ENCODE measurements around the gene ASB18.

Gene ASB18

DNA sequence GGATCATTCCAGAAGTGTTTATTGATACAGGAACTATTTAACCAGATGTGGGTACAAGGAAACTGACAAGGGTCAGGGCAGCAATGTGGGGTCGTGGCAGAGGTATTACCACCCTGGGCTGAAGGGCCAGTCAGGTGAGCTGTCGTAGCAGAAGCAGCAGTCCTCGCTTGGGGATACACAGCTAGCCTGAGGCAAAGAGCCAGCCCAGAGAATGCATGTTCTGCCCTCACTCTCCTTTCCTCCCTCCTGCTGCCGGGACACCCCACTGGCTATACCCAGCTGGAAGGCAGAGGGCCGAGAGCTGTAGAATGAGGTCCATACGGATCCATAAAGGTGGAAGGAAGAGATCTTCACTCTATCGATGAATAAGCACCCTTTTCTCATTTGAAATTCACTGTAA, 63.8 kb downstream of the ASB18 start:
- no peak for DNase-seq

DNA sequence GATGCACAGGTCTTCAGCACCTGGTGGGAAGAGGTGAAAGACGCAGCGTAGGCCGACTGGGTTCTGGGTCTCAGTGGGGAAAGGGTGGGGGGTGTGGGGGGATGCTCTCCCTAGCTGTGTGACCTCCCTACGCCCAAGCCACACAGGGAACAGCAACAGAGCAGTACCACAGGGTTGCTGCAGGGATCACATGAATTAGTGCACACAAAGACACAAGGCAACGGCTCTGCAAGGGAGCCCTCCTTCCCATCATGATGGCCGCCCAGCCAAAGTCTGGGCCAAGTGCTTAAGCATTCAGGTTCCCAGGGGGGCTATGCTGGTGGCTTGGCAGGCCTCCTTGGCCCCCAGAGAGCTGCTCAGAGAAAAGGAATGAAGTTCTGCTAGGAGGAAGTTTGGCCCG, 67.8 kb downstream of the ASB18 start:
- no peak for DNase-seq

DNA sequence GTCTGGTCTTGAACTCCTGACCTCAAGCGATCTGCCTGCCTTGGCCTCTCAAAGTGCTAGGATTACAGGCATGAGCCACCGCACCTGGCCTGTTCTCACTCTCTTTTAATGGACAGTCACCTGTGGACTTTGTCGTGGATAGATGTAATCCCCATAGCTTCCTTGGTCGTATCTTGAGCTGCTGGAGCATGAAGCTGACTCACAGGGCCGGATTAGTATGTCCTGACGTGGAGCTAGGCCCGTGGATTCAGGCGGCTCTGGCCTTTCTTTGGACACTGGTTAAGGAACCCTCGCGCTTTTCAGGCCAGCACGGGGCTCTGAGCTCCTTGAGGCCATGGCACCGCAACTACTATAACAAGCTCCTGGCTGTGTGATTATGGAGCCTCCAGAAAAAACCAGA, 68.5 kb downstream of the ASB18 start:
- no peak for DNase-seq

DNA sequence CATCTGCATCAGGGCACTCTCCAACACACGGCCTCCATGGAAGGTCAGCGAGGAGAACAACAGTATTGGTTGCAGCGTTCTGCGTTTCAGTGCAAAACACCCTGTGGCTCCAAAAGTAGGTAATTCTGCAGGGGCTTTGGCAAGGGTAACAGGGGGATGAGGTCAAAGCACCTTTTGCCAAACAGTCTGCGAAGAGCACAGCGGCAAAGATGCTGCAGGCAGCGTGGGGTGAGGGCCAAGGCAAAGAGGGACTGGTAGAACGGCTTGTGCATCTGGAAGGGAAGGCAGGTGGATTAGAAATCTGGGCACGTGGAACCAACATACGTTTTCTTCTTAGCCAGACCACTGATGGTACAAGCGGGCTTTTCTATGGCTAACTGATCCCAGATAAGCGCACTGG, 69.4 kb downstream of the ASB18 start:
- no peak for DNase-seq

DNA sequence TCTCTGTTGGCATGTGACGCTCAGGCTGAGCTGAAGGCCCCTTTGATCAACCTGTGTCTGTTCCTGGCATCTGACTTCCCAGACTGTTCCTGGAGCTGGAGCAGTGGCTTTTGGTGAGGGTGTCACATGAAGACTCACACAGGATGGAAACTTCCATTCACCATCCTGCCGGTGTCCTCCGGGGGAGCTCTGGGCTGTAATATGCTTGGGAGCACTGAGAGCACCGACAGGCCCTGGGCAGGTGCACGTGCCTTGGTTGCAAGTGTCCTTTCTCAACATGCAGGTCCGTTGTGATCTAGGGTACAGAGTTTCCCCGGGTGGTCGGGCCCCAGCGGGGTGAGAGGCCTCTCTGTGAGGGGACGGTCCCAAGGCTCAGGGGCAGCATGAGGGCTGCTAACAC, 71.2 kb downstream of the ASB18 start:
- no peak for DNase-seq

DNA sequence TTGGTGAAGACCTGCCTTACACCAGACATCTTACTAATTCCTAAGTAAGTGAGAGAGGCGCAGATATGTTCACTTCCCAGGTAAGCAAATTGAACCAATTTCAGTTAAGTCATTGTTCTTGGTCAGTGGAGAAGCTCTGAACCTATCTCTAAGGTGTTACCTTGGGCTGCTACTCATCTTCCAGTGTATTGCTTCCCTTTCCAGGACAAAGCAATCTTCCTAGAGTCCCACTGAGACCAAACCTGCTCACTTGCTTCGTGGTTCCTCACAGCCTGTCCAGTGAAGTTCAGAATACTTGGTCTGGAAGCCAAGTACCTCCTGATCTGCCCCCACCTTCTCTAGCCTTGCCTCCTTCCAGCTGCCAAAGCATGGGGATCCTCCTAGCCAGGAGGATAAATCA, 73.5 kb downstream of the ASB18 start:
- no peak for DNase-seq

DNA sequence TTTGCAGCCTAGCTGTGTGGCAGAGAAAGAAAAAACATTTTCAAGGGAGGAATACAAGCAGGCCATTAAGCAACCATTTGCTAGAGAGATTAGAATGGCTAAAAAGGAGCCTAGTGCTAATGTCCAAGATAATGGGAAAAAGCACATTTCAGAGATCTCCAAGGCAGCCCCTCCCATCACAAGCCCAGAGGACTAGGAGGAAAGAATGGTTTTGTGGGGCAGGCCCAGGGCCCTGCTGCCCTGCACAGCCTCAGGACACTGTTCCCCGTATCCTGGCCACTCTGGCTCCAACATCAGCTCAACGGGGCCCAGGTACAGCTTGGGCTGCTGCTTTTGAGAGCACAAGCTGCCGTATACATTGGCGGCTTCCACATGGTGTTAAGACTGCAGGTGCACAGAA, 79.5 kb downstream of the ASB18 start:
- DNase-seq: no peak

DNA sequence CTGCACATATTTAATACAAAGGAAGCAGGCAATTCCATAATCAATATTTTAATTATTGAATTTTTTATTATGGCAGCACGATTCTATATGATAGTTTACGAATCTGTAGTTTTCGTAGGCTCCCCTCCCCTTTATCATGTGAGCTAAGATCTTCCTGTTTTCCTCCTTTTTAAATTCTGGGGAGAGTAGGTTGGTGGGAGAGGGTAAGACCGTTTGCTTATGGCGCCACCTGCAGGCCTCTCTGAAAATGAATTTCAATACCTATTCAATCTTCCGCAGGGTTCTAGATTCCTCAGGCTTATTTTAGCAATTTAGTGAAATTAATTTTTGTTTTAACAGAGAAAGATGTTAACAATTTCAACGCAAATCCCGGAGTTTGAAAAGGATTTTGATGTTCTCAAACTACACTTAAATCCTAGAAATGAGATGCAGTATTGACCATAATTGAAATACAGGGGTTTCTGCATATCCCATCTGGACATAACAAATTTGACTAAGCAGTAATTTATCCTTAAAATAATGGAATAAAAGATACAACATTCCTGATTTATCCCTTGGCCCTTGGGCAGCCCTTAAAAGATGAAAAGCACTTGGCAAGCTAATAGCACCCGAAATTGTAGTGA, 83.3 kb downstream of the ASB18 start:
- DNase-seq: no peak

DNA sequence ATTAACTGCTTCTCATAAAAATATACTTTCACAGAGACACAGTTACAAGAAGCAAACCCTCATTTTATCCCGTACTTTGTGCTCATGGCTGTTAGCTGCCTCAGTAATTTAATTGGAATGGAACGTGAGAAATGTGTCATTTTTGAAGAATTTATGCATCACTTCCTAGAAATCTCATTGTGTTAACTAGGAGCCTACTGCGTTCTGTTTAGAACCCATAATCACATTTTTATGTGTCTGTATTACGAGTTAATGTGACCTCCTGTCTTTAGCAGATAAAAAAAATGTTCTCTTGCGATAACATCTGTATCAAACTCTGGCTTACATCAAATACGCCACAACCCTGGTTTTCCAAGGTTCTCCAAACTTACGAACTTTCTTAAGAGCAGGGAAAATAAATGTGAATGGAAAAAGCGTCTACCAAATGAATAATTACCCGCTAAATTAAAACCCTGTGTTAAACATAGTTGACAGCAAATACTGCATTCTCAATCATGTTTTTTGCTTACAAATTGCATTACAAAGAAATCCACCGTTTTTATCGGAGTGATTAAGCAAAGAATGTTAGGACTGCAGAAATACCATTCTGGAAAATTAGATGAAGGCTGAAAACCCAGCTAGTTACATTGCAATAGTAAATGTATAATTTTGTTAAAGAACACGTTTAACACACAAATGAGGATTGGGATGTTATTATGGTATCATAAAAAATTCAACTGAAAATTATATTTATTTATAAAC, 84.0 kb downstream of the ASB18 start:
- no peak for DNase-seq

DNA sequence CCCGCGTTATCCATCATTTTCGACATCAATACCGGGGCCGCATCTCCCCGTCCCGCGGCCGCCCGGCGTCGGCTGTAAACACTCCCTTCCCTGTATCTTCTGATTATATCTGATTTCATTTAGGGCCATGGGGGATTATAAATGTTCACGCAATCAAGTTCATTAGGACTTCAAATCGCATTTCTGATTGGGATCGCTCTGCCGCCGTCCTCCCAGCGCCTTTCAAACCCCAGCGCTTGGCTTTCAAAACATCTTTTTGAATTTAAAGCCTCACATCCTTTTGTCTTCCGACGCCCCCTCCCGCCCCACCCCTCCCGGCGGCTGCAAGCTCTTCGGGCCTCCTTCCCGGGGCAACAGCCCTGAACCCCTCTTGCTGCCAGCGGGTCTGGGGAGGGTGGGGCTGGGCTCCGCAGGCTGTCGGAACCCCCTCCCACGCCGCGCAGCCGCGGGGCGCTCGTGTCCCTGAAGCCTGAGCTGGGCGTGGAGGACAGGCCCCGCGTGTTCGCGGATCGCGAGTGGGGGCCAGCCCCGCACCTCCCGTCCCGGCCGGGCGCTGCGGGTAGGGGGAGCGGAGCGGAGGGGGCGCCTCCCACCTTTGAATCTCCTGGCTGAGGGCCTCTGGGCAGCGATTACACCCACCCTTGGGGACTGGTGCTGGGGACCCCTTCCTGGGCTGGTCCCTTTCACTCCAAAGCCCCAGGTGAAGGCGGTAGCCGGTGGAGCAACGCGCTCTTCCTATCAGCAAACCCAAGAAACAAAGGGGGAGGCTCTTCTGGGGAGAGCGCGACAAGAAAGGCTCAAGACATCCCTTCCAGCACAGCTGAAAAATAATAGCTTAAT, 84.8 kb downstream of the ASB18 start:
- DNase-seq: no peak

DNA sequence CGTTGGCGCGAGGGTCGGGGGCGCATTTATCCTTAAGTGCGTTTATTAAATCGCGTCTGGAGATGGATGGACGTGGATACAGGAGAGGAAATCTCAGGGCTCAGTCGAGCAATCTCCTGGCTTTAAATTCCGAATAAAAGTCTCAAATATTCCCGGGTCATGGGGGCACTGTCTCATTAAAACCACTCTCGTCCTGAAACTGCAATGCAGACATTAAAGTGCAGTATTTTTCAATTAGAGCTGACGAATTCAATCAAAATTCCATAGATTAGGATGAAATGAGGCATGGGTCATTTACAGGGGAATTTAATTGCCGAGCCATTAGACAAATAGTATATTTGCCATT, 85.3 kb downstream of the ASB18 start:
- DNase-seq: no peak

DNA sequence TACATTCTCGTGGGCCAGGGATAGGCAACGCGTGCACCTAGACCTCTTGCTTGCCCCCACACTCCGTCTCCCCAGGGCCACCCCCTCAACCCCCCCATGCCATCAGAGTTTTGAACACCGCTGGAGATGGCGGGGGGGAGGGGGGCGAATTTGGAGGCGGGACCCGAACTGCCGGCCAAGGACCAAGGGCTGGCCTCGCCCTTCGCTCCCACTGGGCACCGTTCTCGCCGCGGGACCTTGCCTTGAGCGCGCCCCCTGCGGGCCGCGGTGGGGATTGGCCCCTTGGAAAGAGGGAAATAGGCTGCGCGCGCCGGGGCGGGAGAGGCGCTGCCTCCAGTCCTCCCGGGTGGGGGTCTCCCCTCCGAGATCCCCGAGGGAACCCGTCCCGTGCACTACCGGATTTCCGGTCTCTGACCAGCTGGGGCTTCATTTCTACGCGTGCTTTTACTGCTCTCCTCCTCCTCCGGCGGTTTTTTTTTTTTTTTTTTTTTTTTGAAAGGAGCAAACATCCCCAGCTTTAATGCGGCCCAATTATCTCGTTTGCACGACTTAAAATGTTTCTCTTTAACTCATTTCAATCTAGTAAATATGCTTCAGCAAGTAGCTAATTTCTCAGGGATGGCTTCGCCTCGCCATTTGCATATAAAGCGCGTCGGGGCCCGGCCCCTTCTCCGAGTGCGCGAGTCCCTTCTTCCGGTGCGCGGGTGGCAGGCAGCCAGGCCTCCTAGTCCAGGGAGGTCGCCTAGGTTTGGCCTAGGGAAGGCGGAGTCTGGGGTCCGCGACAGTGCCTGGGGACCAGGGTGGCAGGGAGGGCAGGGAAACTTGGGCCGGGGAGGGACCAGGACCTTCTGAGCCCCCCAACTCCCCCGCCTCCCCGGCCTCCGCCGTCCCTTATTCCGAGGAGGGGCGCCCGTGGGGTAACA, 86.0 kb downstream of the ASB18 start:
- DNase-seq: no peak

DNA sequence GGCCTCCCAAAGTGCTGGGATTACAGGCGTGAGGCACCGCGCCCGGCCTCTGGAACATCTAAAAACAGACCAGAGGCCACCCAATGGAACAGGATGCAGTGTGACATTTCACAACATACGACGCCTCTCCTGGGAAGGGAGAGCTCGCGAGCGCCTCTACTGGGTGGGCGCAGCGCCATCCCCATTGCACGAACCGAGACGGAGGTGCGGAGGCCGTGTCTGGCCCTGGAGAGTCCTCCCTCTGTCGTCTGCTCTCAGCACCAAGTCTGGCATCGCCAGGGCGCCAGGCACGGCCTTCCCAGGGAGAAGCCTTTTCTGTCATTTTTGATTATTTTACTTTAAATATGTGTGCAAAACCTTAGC, 86.6 kb downstream of the ASB18 start:
- no peak for DNase-seq

DNA sequence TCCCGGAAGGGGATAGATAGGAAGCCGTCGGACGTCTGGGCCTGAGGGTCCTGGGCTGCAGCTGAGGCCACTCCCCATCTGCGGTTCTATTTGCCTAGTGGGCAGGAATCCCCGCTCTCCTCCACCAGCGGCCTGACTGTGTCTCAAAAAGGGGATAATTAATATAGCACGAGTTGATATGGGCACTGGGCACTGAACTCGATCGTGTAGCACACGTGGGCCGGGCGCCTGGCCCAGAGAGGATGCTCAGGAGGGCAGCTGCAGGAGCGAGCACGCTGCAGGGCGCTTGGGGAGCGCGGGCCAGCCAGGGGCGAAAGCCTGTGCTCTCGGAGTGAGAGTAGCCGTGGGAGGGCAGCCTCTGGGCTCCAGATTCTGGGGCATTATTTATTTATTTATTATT, 87.3 kb downstream of the ASB18 start:
- DNase-seq: no peak

DNA sequence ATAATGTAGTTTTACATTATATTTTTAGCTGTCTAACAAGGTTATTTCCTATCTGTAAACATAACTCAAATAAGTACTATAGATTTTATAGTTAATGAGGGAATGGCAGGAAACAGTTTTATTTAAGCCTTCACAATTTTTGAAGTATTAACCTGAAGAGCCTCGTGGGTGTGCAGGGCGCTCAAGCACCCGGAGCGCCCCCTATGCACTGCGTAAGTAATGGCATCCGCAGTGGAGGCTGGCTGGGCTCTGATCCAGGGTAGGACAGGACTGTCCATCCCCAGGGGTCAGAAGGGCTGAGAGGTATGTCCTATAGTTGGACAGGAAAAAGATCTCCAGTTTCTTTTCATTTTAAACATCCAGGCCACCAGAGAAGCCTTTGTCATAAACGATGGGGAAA, 87.8 kb downstream of the ASB18 start:
- no peak for DNase-seq

DNA sequence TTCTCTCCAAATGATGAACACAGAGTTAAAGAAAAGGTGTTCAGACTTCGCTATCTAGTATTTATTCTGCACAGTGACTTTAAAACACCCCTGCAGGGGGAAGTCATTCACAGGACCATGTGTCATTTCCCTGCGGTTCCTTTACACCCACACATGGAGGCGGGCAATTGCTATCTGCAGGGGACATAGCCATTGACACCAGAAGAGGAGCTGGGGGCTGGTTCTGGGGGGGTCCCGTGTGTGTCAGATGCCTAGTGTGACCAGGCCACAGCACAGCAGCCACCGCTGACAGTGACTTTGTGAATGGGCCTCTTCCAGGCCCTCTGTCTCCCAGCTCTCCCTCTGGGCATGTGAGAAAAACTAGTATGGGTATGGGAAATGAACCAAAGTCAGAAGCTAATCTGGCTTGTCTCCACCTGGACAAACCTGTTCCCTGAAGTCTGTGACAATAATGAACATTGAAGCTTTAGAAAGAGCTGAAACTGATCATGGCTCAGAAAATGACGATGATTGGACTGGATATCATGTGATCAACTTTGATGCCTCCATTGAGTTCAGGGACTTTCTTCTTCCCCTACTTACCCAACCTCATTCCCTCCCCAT, 88.6 kb downstream of the ASB18 start:
- DNase-seq: no peak

DNA sequence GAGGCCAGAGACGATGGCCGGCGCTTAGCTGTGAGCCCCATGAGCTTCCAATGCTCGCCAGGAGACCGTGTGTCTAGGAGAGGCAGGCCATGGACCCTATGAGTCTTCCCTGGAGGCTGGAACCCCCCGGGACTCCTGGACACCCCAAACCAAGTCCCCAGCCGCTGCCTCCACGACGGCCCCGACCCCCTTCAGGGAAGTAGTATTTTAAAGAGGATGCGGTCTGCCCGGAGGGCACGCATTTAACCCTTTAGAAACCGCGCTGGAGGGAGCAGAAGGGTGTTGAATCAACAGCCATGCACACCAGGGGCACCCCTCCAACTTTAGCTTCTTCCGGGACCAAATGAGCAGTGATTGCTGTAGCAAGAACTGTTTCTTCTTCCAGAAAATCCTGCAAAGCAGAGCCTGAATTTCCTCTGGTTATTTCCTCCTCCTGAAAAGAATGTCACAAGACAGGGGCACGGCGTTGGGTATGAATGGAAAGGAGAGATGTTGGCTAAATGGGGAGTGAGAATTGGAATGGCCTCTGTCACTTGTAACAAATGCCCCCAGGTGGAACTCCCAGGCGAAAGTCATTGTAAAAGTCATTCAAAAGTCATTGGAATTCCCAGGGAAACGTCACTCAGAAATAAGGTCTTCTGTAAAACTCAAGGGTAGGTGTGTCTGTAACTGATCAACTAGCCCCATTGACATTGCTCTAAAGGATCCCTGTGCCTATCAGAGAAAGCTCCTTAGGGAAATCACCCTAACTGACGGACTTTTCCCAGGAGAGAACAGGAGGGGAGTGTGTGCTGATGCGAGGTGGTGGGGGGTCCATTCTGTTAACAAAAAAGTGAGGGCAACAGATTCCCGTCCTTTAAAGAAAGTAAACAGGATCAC, 90.2 kb downstream of the ASB18 start:
- no peak for DNase-seq

DNA sequence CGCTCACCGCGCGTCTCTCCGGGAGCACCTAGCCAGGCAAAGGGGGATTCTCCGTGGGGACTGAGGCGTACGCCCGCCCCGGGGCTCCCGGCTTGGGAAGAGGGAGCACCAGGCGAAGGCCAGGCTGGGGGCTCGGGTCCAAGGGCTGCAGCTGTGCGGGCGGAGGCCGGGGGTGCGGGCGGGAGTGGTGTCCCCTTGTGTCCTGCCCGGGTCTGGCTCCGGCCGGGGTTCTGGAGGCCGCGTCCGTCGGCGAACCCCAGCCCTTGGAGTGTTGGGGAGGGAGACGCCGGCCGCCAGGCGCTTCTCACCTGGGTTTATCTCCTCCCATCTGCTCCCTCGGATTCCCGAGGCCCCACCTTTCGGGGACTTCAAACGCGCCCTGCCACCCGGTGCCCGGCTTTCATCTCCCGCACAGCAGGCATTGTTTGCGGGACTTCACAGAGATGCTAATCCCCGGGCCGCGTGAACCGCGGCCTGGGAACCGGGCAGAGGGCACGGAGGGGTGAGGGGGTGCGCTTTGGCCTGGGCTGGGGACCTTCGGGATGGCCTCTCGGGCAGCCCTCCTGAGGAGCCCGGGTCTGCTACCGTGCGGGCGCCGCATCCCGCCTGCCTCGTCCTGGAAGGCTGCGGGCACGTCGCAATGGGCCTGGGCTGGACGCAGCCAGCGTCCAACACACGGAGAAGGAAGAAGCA, 91.0 kb downstream of the ASB18 start:
- DNase-seq: no peak

DNA sequence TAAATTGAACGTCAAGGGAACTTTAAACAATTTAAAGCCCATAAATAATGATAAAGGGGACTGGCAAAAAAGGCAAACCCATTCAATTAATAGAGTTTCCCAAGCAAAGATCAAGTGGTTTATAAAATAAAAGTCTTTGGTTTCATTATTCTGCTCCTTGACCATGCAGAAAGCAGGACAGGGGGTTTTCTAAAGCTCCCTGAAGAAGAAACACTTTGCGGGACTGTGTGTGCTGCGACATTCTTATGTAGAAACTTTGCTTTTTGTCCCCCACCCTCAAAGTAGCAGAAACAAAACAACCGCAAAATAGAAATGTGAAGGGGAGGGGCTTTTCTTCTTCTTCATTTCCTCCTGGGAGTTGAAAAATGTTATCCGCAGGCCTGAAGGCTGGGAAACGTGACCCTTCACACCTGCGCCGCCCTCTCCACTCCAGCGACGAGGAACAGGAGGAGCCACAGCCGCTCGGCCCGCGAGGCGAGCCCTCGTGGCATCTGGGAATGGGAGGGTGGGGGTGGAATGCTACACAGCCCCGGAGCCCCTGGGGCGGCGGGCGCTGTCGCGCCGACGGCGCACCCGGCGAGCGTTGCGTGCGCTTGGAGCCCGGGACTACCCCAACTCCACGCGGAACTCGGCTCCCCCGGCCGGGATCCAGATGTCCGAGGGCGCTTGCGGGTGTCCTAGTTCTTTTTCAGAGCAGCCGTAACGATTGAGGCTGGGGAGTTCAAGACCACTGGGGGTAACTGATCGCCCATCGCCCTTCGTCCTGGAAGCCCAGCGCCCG, 91.8 kb downstream of the ASB18 start:
- DNase-seq: no peak

DNA sequence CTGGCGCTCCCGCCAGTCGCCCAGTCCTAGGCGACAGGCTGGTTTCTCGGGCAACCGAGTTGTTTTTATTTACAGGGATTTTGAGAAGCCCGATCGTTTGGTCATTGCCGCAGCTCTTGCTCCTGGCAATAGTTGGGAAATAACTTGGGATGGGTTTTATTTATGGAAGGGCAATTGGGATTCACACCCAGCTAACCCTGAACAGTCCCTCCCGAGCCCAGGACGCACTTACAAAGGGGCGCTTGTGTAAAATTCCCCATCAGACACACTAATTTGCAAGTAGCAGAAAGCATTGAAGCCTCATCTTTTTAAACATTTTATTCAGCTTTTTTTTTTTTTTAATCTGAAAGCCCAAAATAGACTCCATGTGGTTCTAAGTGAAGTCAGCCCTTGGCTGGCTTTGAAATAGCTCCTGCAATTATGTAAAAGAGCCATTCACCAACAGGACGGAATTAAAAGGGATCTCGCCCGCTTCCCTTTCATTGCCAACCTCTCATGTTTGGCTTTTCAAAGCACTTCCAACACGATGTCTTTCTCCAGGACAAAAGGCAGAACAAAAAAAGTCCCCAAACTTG, 92.4 kb downstream of the ASB18 start:
- DNase-seq: no peak
